GM23338 (cell line): Measurements from ENCODE around the gene CHRNB4.

Source experiments
- CREB1 ChIP-seq: fragments of 250-450 bp; sonication (Bioruptor Pico); IDR thresholded peaks from 2 replicates; pipeline ENCODE4 v1.5.0; 2020; ENCODE audit warnings: low read depth, mild to moderate bottlenecking, moderate library complexity
- EZH2 ChIP-seq: fragments of 200-600 bp; sonication (generic); IDR thresholded peaks from one replicate; pipeline ENCODE4 v1.8.0; 2017; ENCODE audit warnings: antibody characterized with exemption, mild to moderate bottlenecking, low read depth; ENCODE audit not compliant: unreplicated experiment
- EZH2phosphoT487 ChIP-seq: fragments of 200-600 bp; sonication (generic); IDR thresholded peaks from one replicate; pipeline ENCODE4 v1.8.1; 2018; ENCODE audit warnings: antibody characterized with exemption; ENCODE audit not compliant: unreplicated experiment
- JUNB ChIP-seq: IDR thresholded peaks from one replicate; pipeline ENCODE4 v1.6.1; 2016; ENCODE audit warnings: antibody characterized with exemption; ENCODE audit not compliant: unreplicated experiment
- NANOG ChIP-seq: IDR thresholded peaks from 2 replicates; pipeline ENCODE4 v1.6.1; 2016; ENCODE audit warnings: antibody characterized with exemption, borderline replicate concordance
- POLR2AphosphoS5 ChIP-seq: IDR thresholded peaks from 2 replicates; pipeline ENCODE4 v1.6.1; 2016; ENCODE audit warnings: antibody characterized with exemption, low read depth
- STAT1 ChIP-seq: IDR thresholded peaks from one replicate; pipeline ENCODE4 v1.6.1; 2016; ENCODE audit warnings: antibody characterized with exemption; ENCODE audit not compliant: unreplicated experiment
- ZNF114 ChIP-seq: fragments of 250-450 bp; sonication (Bioruptor Pico); IDR thresholded peaks from 2 replicates; pipeline ENCODE4 v1.5.0; 2020; ENCODE audit warnings: mild to moderate bottlenecking, moderate library complexity
- ZNF331 ChIP-seq: fragments of 250-450 bp; sonication (Bioruptor Pico); IDR thresholded peaks from 2 replicates; pipeline ENCODE4 v1.5.0; 2020; ENCODE audit warnings: low read depth, mild to moderate bottlenecking, moderate library complexity
- TF ChIP-seq, protein P1 (sequence below), 2 experiments: fragments of 200-600 bp in 1 of 2; sonication (generic) in 1 of 2; conservative IDR thresholded peaks; 2 replicates each; pipeline versions ENCODE4 v1.5.1 to v1.6.1; 2016 to 2017; ENCODE audit warnings: antibody characterized with exemption in 2 of 2, low read depth in 2 of 2, mild to moderate bottlenecking in 2 of 2, moderate library complexity in 1 of 2
- TF ChIP-seq, protein P2 (sequence below): IDR thresholded peaks from 2 replicates; pipeline ENCODE4 v1.6.1; 2016; ENCODE audit warnings: antibody characterized with exemption
- TF ChIP-seq, protein P3 (sequence below): IDR thresholded peaks from one replicate; pipeline ENCODE4 v1.6.1; 2018; ENCODE audit warnings: antibody characterized with exemption; ENCODE audit not compliant: unreplicated experiment
- TF ChIP-seq, protein P4 (sequence below): fragments of 250-450 bp; sonication (Bioruptor Pico); IDR thresholded peaks from 2 replicates; pipeline ENCODE4 v1.5.0; 2020; ENCODE audit warnings: mild to moderate bottlenecking, moderate library complexity

DNA sequence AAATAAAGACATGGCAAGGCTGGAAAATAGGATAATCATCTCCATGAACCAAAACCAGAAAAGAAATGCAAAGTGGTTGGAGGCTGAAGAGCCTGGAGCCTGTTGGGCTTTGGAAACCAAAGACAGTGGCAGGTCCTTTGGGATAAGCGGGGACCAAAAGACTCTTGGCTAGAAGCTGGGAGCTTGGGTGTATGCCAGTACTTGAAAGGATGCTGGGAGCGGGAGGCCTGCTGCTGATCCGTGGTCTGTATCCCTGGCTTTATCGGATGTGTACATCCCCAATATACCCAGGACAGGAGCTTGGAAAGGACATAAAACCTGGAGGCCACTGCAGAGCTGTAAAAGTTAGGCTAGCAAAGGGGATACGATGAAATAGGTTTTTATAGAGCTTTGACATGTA, 1.3 kb upstream of the CHRNB4 start:
- TF ChIP-seq EZH2phosphoT487: no peak
- no peak for TF ChIP-seq POLR2AphosphoS5
- no peak for TF ChIP-seq JUNB
- TF ChIP-seq, protein P1, sequence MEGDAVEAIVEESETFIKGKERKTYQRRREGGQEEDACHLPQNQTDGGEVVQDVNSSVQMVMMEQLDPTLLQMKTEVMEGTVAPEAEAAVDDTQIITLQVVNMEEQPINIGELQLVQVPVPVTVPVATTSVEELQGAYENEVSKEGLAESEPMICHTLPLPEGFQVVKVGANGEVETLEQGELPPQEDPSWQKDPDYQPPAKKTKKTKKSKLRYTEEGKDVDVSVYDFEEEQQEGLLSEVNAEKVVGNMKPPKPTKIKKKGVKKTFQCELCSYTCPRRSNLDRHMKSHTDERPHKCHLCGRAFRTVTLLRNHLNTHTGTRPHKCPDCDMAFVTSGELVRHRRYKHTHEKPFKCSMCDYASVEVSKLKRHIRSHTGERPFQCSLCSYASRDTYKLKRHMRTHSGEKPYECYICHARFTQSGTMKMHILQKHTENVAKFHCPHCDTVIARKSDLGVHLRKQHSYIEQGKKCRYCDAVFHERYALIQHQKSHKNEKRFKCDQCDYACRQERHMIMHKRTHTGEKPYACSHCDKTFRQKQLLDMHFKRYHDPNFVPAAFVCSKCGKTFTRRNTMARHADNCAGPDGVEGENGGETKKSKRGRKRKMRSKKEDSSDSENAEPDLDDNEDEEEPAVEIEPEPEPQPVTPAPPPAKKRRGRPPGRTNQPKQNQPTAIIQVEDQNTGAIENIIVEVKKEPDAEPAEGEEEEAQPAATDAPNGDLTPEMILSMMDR (conservative IDR thresholded peaks at IDR 0.05; ENCODE audit: low read depth in 2 of 2): no peak
- TF ChIP-seq, protein P2, sequence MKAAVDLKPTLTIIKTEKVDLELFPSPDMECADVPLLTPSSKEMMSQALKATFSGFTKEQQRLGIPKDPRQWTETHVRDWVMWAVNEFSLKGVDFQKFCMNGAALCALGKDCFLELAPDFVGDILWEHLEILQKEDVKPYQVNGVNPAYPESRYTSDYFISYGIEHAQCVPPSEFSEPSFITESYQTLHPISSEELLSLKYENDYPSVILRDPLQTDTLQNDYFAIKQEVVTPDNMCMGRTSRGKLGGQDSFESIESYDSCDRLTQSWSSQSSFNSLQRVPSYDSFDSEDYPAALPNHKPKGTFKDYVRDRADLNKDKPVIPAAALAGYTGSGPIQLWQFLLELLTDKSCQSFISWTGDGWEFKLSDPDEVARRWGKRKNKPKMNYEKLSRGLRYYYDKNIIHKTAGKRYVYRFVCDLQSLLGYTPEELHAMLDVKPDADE: no peak
- no peak for TF ChIP-seq EZH2
- TF ChIP-seq, protein P3, sequence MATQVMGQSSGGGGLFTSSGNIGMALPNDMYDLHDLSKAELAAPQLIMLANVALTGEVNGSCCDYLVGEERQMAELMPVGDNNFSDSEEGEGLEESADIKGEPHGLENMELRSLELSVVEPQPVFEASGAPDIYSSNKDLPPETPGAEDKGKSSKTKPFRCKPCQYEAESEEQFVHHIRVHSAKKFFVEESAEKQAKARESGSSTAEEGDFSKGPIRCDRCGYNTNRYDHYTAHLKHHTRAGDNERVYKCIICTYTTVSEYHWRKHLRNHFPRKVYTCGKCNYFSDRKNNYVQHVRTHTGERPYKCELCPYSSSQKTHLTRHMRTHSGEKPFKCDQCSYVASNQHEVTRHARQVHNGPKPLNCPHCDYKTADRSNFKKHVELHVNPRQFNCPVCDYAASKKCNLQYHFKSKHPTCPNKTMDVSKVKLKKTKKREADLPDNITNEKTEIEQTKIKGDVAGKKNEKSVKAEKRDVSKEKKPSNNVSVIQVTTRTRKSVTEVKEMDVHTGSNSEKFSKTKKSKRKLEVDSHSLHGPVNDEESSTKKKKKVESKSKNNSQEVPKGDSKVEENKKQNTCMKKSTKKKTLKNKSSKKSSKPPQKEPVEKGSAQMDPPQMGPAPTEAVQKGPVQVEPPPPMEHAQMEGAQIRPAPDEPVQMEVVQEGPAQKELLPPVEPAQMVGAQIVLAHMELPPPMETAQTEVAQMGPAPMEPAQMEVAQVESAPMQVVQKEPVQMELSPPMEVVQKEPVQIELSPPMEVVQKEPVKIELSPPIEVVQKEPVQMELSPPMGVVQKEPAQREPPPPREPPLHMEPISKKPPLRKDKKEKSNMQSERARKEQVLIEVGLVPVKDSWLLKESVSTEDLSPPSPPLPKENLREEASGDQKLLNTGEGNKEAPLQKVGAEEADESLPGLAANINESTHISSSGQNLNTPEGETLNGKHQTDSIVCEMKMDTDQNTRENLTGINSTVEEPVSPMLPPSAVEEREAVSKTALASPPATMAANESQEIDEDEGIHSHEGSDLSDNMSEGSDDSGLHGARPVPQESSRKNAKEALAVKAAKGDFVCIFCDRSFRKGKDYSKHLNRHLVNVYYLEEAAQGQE: no peak
- TF ChIP-seq CREB1 (CRISPR knock-in tag): no peak
- TF ChIP-seq ZNF331 (CRISPR knock-in tag): no peak
- TF ChIP-seq STAT1: no peak
- TF ChIP-seq, protein P4, sequence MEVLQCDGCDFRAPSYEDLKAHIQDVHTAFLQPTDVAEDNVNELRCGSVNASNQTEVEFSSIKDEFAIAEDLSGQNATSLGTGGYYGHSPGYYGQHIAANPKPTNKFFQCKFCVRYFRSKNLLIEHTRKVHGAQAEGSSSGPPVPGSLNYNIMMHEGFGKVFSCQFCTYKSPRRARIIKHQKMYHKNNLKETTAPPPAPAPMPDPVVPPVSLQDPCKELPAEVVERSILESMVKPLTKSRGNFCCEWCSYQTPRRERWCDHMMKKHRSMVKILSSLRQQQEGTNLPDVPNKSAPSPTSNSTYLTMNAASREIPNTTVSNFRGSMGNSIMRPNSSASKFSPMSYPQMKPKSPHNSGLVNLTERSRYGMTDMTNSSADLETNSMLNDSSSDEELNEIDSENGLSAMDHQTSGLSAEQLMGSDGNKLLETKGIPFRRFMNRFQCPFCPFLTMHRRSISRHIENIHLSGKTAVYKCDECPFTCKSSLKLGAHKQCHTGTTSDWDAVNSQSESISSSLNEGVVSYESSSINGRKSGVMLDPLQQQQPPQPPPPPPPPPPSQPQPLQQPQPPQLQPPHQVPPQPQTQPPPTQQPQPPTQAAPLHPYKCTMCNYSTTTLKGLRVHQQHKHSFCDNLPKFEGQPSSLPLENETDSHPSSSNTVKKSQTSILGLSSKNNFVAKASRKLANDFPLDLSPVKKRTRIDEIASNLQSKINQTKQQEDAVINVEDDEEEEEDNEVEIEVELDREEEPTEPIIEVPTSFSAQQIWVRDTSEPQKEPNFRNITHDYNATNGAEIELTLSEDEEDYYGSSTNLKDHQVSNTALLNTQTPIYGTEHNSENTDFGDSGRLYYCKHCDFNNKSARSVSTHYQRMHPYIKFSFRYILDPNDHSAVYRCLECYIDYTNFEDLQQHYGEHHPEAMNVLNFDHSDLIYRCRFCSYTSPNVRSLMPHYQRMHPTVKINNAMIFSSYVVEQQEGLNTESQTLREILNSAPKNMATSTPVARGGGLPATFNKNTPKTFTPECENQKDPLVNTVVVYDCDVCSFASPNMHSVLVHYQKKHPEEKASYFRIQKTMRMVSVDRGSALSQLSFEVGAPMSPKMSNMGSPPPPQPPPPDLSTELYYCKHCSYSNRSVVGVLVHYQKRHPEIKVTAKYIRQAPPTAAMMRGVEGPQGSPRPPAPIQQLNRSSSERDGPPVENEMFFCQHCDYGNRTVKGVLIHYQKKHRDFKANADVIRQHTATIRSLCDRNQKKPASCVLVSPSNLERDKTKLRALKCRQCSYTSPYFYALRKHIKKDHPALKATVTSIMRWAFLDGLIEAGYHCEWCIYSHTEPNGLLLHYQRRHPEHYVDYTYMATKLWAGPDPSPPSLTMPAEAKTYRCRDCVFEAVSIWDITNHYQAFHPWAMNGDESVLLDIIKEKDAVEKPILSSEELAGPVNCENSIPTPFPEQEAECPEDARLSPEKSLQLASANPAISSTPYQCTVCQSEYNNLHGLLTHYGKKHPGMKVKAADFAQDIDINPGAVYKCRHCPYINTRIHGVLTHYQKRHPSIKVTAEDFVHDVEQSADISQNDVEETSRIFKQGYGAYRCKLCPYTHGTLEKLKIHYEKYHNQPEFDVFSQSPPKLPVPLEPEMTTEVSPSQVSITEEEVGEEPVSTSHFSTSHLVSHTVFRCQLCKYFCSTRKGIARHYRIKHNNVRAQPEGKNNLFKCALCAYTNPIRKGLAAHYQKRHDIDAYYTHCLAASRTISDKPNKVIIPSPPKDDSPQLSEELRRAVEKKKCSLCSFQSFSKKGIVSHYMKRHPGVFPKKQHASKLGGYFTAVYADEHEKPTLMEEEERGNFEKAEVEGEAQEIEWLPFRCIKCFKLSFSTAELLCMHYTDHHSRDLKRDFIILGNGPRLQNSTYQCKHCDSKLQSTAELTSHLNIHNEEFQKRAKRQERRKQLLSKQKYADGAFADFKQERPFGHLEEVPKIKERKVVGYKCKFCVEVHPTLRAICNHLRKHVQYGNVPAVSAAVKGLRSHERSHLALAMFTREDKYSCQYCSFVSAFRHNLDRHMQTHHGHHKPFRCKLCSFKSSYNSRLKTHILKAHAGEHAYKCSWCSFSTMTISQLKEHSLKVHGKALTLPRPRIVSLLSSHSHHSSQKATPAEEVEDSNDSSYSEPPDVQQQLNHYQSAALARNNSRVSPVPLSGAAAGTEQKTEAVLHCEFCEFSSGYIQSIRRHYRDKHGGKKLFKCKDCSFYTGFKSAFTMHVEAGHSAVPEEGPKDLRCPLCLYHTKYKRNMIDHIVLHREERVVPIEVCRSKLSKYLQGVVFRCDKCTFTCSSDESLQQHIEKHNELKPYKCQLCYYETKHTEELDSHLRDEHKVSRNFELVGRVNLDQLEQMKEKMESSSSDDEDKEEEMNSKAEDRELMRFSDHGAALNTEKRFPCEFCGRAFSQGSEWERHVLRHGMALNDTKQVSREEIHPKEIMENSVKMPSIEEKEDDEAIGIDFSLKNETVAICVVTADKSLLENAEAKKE (CRISPR knock-in tag): no peak
- no peak for TF ChIP-seq ZNF114 (CRISPR knock-in tag)
- no peak for TF ChIP-seq NANOG
